K562 (cell line): ENCODE results near the gene POLR1B. TPM values are rescaled to one million over a fixed set of nuclear protein-coding genes. Genes with fewer than 3 reads are reported as not detected.
A peak's percentile ranks its signal among the peaks of the same experiment; 100 is the strongest.

ENCODE experiments used
- CHCHD3 ChIP-seq: fragments of 250-450 bp; sonication (Bioruptor Pico); IDR thresholded peaks from 2 replicates; pipeline ENCODE4 v2.1.2; 2022; ENCODE audit warnings: mild to moderate bottlenecking
- ETV5 ChIP-seq: sonication (generic); formaldehyde crosslinking; IDR thresholded peaks from 2 replicates; pipeline ENCODE4 v1.4.0; 2020; ENCODE audit warnings: low read depth, mild to moderate bottlenecking, missing genetic modification reagents
- HES1 ChIP-seq: fragments of 450-650 bp; IDR thresholded peaks from 2 replicates; pipeline ENCODE4 v1.6.1; 2016; ENCODE audit warnings: low read depth, mild to moderate bottlenecking, moderate library complexity
- HMG20B ChIP-seq: fragments of 250-450 bp; sonication (Bioruptor Pico); IDR thresholded peaks from 2 replicates; pipeline ENCODE4 v1.5.0; 2021; ENCODE audit warnings: mild to moderate bottlenecking
- KAT8 ChIP-seq: fragments of 450-650 bp; IDR thresholded peaks from 2 replicates; pipeline ENCODE4 v1.6.1; 2016; ENCODE audit warnings: low read depth, mild to moderate bottlenecking
- MTA1 ChIP-seq: fragments of 450-650 bp; IDR thresholded peaks from 2 replicates; pipeline ENCODE4 v1.6.1; 2017; ENCODE audit warnings: borderline replicate concordance
- NONO ChIP-seq, 2 experiments: fragments of 200-400 bp in 1 of 2; fragments of 450-650 bp in 1 of 2; formaldehyde crosslinking in 1 of 2; IDR thresholded peaks; 2 replicates each; pipeline ENCODE4 v1.6.1; 2017; ENCODE audit warnings: low read depth in 2 of 2, mild to moderate bottlenecking in 2 of 2, moderate library complexity in 2 of 2, low read length in 1 of 2
- PCBP1 ChIP-seq: fragments of 200-400 bp; formaldehyde crosslinking; IDR thresholded peaks from 2 replicates; pipeline ENCODE4 v1.6.1; 2018; ENCODE audit warnings: mild to moderate bottlenecking, low read depth, low read length; ENCODE audit not compliant: poor library complexity, severe bottlenecking
- POLR3G ChIP-seq: IDR thresholded peaks from 2 replicates; pipeline ENCODE4 v1.6.1; 2011; ENCODE audit not compliant: insufficient read length, insufficient replicate concordance; ENCODE audit errors: extremely low read depth
- PPARD ChIP-seq: fragments of 250-450 bp; sonication (Bioruptor Pico); IDR thresholded peaks from 2 replicates; pipeline ENCODE4 v1.8.0; 2022; ENCODE audit warnings: inconsistent platforms, mild to moderate bottlenecking, moderate library complexity
- STAG1 ChIP-seq: sonication (generic); formaldehyde crosslinking; IDR thresholded peaks from 2 replicates; pipeline ENCODE4 v1.5.0; 2020; ENCODE audit warnings: missing genetic modification reagents, borderline replicate concordance
- ZBTB40 ChIP-seq, 2 experiments: fragments of 450-650 bp in 1 of 2; sonication (generic) in 1 of 2; formaldehyde crosslinking in 1 of 2; IDR thresholded peaks; 2 replicates each; pipeline versions ENCODE4 v1.7.1 to v1.9.0; 2016 to 2022; ENCODE audit warnings: inconsistent platforms in 1 of 2, mild to moderate bottlenecking in 1 of 2, missing genetic modification reagents in 1 of 2
- ZKSCAN3 ChIP-seq: fragments of 250-450 bp; sonication (Bioruptor Pico); IDR thresholded peaks from 2 replicates; pipeline ENCODE4 v1.4.0; 2020
- ZNF174 ChIP-seq: fragments of 250-450 bp; sonication (Bioruptor Pico); IDR thresholded peaks from 2 replicates; pipeline ENCODE4 v1.4.0; 2020; ENCODE audit warnings: mild to moderate bottlenecking
- ZNF561 ChIP-seq: fragments of 450-650 bp; formaldehyde crosslinking; conservative IDR thresholded peaks from 2 replicates; pipeline ENCODE4 v1.4.0; 2020; ENCODE audit warnings: mild to moderate bottlenecking, moderate library complexity
- polyA plus RNA-seq, 8 experiments: library from polyadenylated mRNA; depleted of rRNA in 4 of 8; stranded (reverse) in 5 of 8; unstranded in 3 of 8; fragments of >200 nt; fragmentation: Nextera tagmentation in 2 of 8; fragmentation: Illumina TruSeq in 1 of 8; extraction: Ambion mirVana in 2 of 8; extraction: Trizol in 1 of 8; gene quantifications; 2 replicates each; pipeline versions ENCODE4 v1.2.1 to v1.2.3, GENCODE V29; 2011 to 2014; ENCODE audit warnings: inconsistent platforms in 1 of 8, missing spikeins in 1 of 8
- total RNA-seq, 7 experiments: library from RNA; depleted of rRNA in 6 of 7; stranded (reverse); fragments of >200 nt in 6 of 7; fragmentation: Illumina TruSeq in 2 of 7; extraction: Trizol in 2 of 7; gene quantifications; 2 replicates each; pipeline versions ENCODE4 v1.2.1 to v1.2.3, GENCODE V29; 2011 to 2021; ENCODE audit warnings: low replicate concordance in 1 of 7
- TF ChIP-seq, protein P1 (sequence below): IDR thresholded peaks from 2 replicates; pipeline ENCODE4 v1.6.1; 2011; ENCODE audit warnings: borderline replicate concordance, low read depth, mild to moderate bottlenecking, moderate library complexity, low read length; ENCODE audit not compliant: insufficient read depth, poor library complexity, severe bottlenecking

Gene POLR1B
- total and polyA plus RNA-seq, 9 of the 15 experiments (the other 6 are each of a cell fraction or from before 2014, with no cell fraction given) = 19.8 to 55.1 (median 40.2) TPM

- TF ChIP-seq PPARD (CRISPR knock-in tag) (no peak), MTA1 (peak; percentile 79), ZBTB40 (IDR thresholded peaks at IDR 0.05) (peak; percentile 97), ZBTB40 (CRISPR knock-in tag; IDR thresholded peaks at IDR 0.05) (no peak), STAG1 (CRISPR knock-in tag) (no peak), CHCHD3 (CRISPR knock-in tag) (no peak), POLR3G (no peak), HES1 (no peak), ZKSCAN3 (CRISPR knock-in tag) (no peak), KAT8 (no peak), NONO (IDR thresholded peaks at IDR 0.05; ENCODE audit: low read depth in 2 of 2, low read length in 1 of 2) (0 out of 4 replicates have a peak, but pooled peaks of 1 of the 2 experiments have one; percentile 30), ZNF174 (CRISPR knock-in tag) (no peak), ZNF561 (CRISPR knock-in tag) (no peak), ETV5 (CRISPR knock-in tag) (peak; percentile 100), HMG20B (CRISPR knock-in tag) (no peak), PCBP1 (no peak)
- TF ChIP-seq, protein P1, sequence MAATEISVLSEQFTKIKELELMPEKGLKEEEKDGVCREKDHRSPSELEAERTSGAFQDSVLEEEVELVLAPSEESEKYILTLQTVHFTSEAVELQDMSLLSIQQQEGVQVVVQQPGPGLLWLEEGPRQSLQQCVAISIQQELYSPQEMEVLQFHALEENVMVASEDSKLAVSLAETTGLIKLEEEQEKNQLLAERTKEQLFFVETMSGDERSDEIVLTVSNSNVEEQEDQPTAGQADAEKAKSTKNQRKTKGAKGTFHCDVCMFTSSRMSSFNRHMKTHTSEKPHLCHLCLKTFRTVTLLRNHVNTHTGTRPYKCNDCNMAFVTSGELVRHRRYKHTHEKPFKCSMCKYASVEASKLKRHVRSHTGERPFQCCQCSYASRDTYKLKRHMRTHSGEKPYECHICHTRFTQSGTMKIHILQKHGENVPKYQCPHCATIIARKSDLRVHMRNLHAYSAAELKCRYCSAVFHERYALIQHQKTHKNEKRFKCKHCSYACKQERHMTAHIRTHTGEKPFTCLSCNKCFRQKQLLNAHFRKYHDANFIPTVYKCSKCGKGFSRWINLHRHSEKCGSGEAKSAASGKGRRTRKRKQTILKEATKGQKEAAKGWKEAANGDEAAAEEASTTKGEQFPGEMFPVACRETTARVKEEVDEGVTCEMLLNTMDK = peak; percentile 69
Measured at GRCh38 chr2:112584134-112584890, 42.0 kb downstream of the POLR1B start, which contains the start of gene CHCHD5 (continued).
